ENCODE results near the gene TNK2. TPM values are rescaled to one million over a fixed set of nuclear protein-coding genes. Genes with fewer than 3 reads are reported as not detected.

The TNK2 gene
- polyA plus RNA-seq, 2 of the 4 experiments (the other 2 are of a cell fraction) = 2.2 to 12.5 TPM

DNA sequence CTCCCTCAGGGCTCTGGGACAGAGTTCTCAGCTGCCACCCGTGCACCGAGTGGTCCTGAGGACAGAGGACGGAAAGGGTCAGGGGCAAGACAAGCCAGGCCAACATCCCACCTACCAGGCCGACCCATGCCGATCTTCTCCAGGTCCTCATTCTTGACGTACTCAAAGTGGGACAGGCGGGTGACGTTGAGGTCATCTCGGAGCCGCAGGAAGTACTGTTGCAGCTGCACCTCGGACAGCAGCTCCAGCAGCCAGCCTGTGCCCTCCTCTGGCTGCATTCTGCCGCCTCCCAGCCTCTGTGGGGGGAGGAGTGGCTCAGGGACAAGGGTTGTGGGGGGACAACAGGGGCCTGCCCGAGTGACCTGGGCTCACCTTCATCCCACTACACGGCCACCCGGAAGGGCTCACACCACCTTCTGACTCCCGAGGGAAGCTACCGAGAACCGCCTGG is 20.0 kb downstream of the TNK2 start:
- DNase-seq (ENCODE audit: low read depth in 1 of 2, low spot score in 1 of 2) (no peak), ATAC-seq (no peak), FAIRE-seq (no peak)
- CTCF ChIA-PET = interaction anchor here (1.6 to 15.1 kb wide), 4 partner anchors 12 to 34 kb away, joined by 3 to 207 read pairs (median 170); no protein-coding TSS in a partner anchor
- WGBS (ENCODE audit: missing lambda C conversion rate) = 93% methylated on average over 3 of the region's 18 CpGs
- H3K4me1 ChIP-seq = no peaks in the 10 kb centered on the region
- no peak overlapping the region for H3K4me2 ChIP-seq
- no peak overlapping the region for H3K27ac ChIP-seq
- POLR2A ChIA-PET = no interaction called here
- TF ChIP-seq, protein P1, sequence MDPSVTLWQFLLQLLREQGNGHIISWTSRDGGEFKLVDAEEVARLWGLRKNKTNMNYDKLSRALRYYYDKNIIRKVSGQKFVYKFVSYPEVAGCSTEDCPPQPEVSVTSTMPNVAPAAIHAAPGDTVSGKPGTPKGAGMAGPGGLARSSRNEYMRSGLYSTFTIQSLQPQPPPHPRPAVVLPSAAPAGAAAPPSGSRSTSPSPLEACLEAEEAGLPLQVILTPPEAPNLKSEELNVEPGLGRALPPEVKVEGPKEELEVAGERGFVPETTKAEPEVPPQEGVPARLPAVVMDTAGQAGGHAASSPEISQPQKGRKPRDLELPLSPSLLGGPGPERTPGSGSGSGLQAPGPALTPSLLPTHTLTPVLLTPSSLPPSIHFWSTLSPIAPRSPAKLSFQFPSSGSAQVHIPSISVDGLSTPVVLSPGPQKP (IDR thresholded peaks at IDR 0.05; ENCODE audit: low read depth, low read length) = no peak
- TF ChIP-seq, protein P2, sequence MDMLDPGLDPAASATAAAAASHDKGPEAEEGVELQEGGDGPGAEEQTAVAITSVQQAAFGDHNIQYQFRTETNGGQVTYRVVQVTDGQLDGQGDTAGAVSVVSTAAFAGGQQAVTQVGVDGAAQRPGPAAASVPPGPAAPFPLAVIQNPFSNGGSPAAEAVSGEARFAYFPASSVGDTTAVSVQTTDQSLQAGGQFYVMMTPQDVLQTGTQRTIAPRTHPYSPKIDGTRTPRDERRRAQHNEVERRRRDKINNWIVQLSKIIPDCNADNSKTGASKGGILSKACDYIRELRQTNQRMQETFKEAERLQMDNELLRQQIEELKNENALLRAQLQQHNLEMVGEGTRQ (IDR thresholded peaks at IDR 0.05) = no peak
- TF ChIP-seq CHD2 (IDR thresholded peaks at IDR 0.05; ENCODE audit: low read length, partially characterized antibody) = no peak
- no peaks in the 10 kb centered on the region for H3K9me3 ChIP-seq
- H3K4me3 ChIP-seq = no peak overlapping the region

DNA sequence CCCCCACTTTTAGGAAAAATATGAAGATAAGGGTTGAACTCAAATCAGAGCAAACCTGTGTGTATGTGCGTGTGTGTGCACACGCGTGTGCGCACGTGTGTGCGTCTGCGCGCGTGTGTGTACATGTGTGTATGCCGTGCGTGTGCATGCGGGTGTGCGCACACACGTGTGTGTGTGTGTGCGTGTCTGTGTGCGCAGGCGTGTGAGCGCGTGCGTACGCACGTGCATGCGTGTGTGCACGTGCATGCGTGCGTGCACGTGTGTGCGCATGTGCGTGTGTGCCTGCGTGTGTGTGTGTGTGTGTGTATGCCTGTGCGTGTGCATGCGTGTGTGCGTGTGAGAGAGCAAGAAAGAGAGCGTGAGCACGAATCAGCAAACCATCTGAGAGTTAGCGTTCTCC is 20.7 kb downstream of the TNK2 start:
- no peaks in the 10 kb centered on the region for H3K4me1 ChIP-seq
- H3K9me3 ChIP-seq = no peaks in the 10 kb centered on the region
- 95% methylated on average over 36 of the region's 36 CpGs for WGBS (ENCODE audit: missing lambda C conversion rate)
- FAIRE-seq (no peak), ATAC-seq (no peak), DNase-seq (ENCODE audit: low read depth in 1 of 2, low spot score in 1 of 2) (no peak)
- CTCF ChIA-PET = interaction anchor here (12.2 kb wide), 1 partner anchor 33 kb away, joined by 206 read pairs; no protein-coding TSS in a partner anchor
- no peak overlapping the region for H3K4me2 ChIP-seq
- TF ChIP-seq NFE2L2 (conservative IDR thresholded peaks at IDR 0.05; ENCODE audit: low read length) = no peak
- TF ChIP-seq, protein P3, sequence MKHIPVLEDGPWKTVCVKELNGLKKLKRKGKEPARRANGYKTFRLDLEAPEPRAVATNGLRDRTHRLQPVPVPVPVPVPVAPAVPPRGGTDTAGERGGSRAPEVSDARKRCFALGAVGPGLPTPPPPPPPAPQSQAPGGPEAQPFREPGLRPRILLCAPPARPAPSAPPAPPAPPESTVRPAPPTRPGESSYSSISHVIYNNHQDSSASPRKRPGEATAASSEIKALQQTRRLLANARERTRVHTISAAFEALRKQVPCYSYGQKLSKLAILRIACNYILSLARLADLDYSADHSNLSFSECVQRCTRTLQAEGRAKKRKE (CRISPR knock-in tag; IDR thresholded peaks at IDR 0.05; ENCODE audit: low read depth) = no peak
- TF ChIP-seq MYC (IDR thresholded peaks at IDR 0.05; ENCODE audit: borderline replicate concordance, low read length) = no peak
- TF ChIP-seq POLR2A (IDR thresholded peaks at IDR 0.05; ENCODE audit: low read length) = no peak
- TF ChIP-seq PHF8 (IDR thresholded peaks at IDR 0.05; ENCODE audit: borderline replicate concordance, low read depth) = no peak
- TF ChIP-seq, protein P4, sequence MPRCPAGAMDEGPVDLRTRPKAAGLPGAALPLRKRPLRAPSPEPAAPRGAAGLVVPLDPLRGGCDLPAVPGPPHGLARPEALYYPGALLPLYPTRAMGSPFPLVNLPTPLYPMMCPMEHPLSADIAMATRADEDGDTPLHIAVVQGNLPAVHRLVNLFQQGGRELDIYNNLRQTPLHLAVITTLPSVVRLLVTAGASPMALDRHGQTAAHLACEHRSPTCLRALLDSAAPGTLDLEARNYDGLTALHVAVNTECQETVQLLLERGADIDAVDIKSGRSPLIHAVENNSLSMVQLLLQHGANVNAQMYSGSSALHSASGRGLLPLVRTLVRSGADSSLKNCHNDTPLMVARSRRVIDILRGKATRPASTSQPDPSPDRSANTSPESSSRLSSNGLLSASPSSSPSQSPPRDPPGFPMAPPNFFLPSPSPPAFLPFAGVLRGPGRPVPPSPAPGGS (IDR thresholded peaks at IDR 0.05) = no peak
- no peak for TF ChIP-seq BHLHE40 (IDR thresholded peaks at IDR 0.05; ENCODE audit: low read depth, low read length)
- TF ChIP-seq, protein P1 (IDR thresholded peaks at IDR 0.05; ENCODE audit: low read depth, low read length) = no peak
- TF ChIP-seq RFX5 (IDR thresholded peaks at IDR 0.05) = no peak
- no peak for TF ChIP-seq ZSCAN20 (CRISPR knock-in tag; IDR thresholded peaks at IDR 0.05)
- TF ChIP-seq FOSL2 (IDR thresholded peaks at IDR 0.05) = no peak
- TF ChIP-seq FOSL2 (CRISPR knock-in tag; IDR thresholded peaks at IDR 0.05) = no peak
- no peak for TF ChIP-seq EP300 (IDR thresholded peaks at IDR 0.05)
- no peak for TF ChIP-seq FOSB (CRISPR knock-in tag; IDR thresholded peaks at IDR 0.05)
- TF ChIP-seq, protein P2 (IDR thresholded peaks at IDR 0.05) = no peak
- TF ChIP-seq TP53 (CRISPR knock-in tag; IDR thresholded peaks at IDR 0.05) = no peak
- TF ChIP-seq SREBF2 (IDR thresholded peaks at IDR 0.05) = no peak
- H3K27ac ChIP-seq = no peak overlapping the region
- POLR2A ChIA-PET = no interaction called here
- no peak overlapping the region for H3K4me3 ChIP-seq
